NB4 (cell line): ENCODE data around the gene THAP7.

Source experiments
- POLR2A ChIP-seq: IDR thresholded peaks from 2 replicates; pipeline ENCODE4 v1.6.1; 2011; ENCODE audit warnings: mild to moderate bottlenecking; ENCODE audit not compliant: insufficient read length; ENCODE audit errors: extremely low read depth
- TF ChIP-seq, protein P1 (sequence below): IDR thresholded peaks from one replicate; pipeline ENCODE4 v1.5.1; 2012; ENCODE audit warnings: low read depth, low read length

DNA sequence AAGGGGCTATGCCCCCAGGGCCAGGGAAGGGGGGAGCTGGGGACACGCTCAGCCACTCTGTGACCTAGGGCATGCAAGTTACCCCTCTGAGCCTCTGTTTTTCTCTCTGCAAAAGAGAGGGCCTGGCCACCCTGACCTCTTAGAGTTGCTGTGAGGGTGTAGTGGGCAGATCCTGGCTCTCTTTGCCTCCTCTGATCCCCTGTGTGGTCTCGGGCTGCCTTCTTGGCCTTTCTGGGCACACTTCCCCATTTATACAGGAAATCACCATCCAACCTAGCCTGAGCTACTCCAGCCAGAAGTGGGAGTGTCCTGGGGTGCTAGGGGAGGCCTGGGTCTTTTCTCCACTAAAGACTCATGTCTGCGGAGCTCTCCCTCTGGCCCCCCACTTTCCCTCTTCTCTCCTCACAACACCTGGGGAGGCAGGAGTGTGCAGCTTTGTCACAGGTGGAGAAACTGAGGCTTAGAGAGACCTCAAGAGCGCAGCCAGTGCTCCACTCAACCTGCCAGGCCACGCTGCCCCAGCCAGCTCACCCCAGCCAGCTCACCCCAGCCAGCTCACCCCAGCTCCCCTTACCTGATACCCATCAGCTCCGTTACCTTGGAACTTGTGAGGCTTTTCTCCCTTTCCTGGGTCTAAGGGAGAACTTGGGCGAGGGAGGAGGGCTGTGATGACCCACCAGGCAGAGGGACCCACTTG is 33.5 kb downstream of the THAP7 start:
- TF ChIP-seq POLR2A = no peak
- TF ChIP-seq, protein P1, sequence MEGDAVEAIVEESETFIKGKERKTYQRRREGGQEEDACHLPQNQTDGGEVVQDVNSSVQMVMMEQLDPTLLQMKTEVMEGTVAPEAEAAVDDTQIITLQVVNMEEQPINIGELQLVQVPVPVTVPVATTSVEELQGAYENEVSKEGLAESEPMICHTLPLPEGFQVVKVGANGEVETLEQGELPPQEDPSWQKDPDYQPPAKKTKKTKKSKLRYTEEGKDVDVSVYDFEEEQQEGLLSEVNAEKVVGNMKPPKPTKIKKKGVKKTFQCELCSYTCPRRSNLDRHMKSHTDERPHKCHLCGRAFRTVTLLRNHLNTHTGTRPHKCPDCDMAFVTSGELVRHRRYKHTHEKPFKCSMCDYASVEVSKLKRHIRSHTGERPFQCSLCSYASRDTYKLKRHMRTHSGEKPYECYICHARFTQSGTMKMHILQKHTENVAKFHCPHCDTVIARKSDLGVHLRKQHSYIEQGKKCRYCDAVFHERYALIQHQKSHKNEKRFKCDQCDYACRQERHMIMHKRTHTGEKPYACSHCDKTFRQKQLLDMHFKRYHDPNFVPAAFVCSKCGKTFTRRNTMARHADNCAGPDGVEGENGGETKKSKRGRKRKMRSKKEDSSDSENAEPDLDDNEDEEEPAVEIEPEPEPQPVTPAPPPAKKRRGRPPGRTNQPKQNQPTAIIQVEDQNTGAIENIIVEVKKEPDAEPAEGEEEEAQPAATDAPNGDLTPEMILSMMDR = no peak
